SU-DHL-6 (cell line): ENCODE results near the gene ITPKA.

Experiments used
- H2AFZ ChIP-seq: fragments of 200-600 bp; sonication (generic); 2 replicates; pipeline ENCODE4 v1.6.1; 2014; ENCODE audit warnings: low read depth, mild to moderate bottlenecking, moderate library complexity, mixed read lengths, antibody characterized with exemption, low read length; ENCODE audit not compliant: severe bottlenecking
- H3F3A ChIP-seq: fragments of 200-600 bp; shearing (Covaris generic); 2 replicates; pipeline ENCODE4 v1.6.0; 2016; ENCODE audit warnings: antibody characterized with exemption, mild to moderate bottlenecking; ENCODE audit not compliant: insufficient read depth
- H3K27ac ChIP-seq: fragments of 200-600 bp; sonication (generic); 2 replicates; pipeline ENCODE4 v1.5.1; 2016; ENCODE audit warnings: low read depth, mild to moderate bottlenecking, low read length, moderate library complexity, mixed read lengths
- H3K27me3 ChIP-seq: fragments of 200-600 bp; sonication (generic), shearing (Covaris generic); 2 replicates; pipeline ENCODE4 v1.6.0; 2014; ENCODE audit warnings: mild to moderate bottlenecking, low read length
- H3K36me3 ChIP-seq: fragments of 200-600 bp; sonication (generic); 2 replicates; pipeline ENCODE4 v1.6.1; 2014; ENCODE audit warnings: mild to moderate bottlenecking, low read length, mixed read lengths
- H3K4me2 ChIP-seq: fragments of 300-600, 200-600 bp; shearing (Covaris generic), sonication (generic); 2 replicates; pipeline ENCODE4 v1.6.0; 2014; ENCODE audit warnings: low read length, low read depth, mild to moderate bottlenecking; ENCODE audit not compliant: poor library complexity, severe bottlenecking
- H3K4me3 ChIP-seq: fragments of 200-600 bp; sonication (generic); 2 replicates; pipeline ENCODE4 v1.5.1; 2014; ENCODE audit warnings: antibody characterized with exemption, low read length, mild to moderate bottlenecking, mixed read lengths; ENCODE audit not compliant: insufficient read depth, poor library complexity, severe bottlenecking
- H3K79me2 ChIP-seq: fragments of 200-600 bp; sonication (generic); 2 replicates; pipeline ENCODE4 v1.6.1; 2014; ENCODE audit warnings: mild to moderate bottlenecking, low read length, moderate library complexity; ENCODE audit not compliant: insufficient read depth
- H3K9ac ChIP-seq: fragments of 200-600 bp; sonication (generic); 2 replicates; pipeline ENCODE4 v1.7.0; 2014; ENCODE audit warnings: mild to moderate bottlenecking, low read length
- H3K9me2 ChIP-seq: fragments of 200-600 bp; sonication (generic); replicated peaks from 2 replicates; pipeline ENCODE4 v1.6.1; 2014; ENCODE audit warnings: low read length; ENCODE audit not compliant: insufficient read depth
- H3K9me3 ChIP-seq: fragments of 200-600 bp; sonication (generic); 2 replicates; pipeline ENCODE4 v1.6.1; 2014; ENCODE audit warnings: low read length, mixed read lengths; ENCODE audit not compliant: insufficient read depth
- H4K20me1 ChIP-seq: fragments of 200-600 bp; sonication (generic); 2 replicates; pipeline ENCODE4 v1.6.1; 2014; ENCODE audit warnings: low read depth, mild to moderate bottlenecking, antibody characterized with exemption, low read length, moderate library complexity, mixed read lengths
- EZH2phosphoT487 ChIP-seq: fragments of 200-600 bp; sonication (generic), shearing (Covaris generic); conservative IDR thresholded peaks from 2 replicates; pipeline ENCODE4 v1.6.1; 2018; ENCODE audit warnings: mild to moderate bottlenecking, antibody characterized with exemption, low read length, moderate library complexity, mixed read lengths
- TF ChIP-seq, protein P1 (sequence below): fragments of 200-600 bp; sonication (generic); IDR thresholded peaks from one replicate; pipeline ENCODE4 v1.5.1; 2017; ENCODE audit warnings: antibody characterized with exemption, mild to moderate bottlenecking, low read length, moderate library complexity; ENCODE audit not compliant: insufficient read depth, poor library complexity, severe bottlenecking

ITPKA gene

GRCh38 chr15:41493205-41493901, at the start of gene ITPKA:
Gene ITPKA (plus strand): TSS chr15:41493874. CDS start chr15:41493928, 54 bp downstream.
- H3K9me3 ChIP-seq = no peaks in the 10 kb centered on the region
- no peaks in the 10 kb centered on the region for H3K27me3 ChIP-seq
- TF ChIP-seq, protein P1, sequence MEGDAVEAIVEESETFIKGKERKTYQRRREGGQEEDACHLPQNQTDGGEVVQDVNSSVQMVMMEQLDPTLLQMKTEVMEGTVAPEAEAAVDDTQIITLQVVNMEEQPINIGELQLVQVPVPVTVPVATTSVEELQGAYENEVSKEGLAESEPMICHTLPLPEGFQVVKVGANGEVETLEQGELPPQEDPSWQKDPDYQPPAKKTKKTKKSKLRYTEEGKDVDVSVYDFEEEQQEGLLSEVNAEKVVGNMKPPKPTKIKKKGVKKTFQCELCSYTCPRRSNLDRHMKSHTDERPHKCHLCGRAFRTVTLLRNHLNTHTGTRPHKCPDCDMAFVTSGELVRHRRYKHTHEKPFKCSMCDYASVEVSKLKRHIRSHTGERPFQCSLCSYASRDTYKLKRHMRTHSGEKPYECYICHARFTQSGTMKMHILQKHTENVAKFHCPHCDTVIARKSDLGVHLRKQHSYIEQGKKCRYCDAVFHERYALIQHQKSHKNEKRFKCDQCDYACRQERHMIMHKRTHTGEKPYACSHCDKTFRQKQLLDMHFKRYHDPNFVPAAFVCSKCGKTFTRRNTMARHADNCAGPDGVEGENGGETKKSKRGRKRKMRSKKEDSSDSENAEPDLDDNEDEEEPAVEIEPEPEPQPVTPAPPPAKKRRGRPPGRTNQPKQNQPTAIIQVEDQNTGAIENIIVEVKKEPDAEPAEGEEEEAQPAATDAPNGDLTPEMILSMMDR = no peak
- TF ChIP-seq EZH2phosphoT487 = no peak
- peak within 1 kb of the TSS; percentile 53 for H3K4me3 ChIP-seq
- H3F3A ChIP-seq = no peaks in the 10 kb centered on the region
- H3K9ac ChIP-seq = peak within 1 kb of the TSS; percentile 62
- H3K4me2 ChIP-seq = peak within 1 kb of the TSS; percentile 80
- H3K27ac ChIP-seq = no peak within 1 kb of the TSS
- no peaks in the 10 kb centered on the region for H3K9me2 ChIP-seq
- H2AFZ ChIP-seq = peak within 1 kb of the TSS; percentile 79
- H3K79me2 ChIP-seq = no peaks in the 10 kb centered on the region
- no peaks in the 10 kb centered on the region; the same call in 1 of the 2 replicates for H4K20me1 ChIP-seq
- H3K36me3 ChIP-seq = no peaks in the 10 kb centered on the region

DNA sequence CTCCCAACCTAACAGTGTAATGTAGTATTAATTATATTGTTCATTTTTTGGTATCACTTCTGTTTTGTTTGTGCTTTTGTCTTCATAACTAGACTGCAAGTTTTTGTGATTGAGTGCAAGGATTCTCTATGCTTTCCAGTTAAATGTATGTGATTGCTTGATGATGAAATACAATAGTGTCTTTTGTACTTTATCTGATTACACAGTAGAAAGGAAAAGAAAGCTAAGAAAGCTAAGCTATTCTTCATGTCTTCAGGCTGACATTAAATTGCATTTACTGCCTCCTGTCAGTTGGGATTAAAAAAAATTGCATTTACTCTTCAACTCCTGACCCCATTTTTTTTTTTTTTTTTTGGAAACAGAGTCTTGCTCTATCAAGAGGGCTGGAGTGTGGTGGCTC, 48.3 kb upstream of the ITPKA start:
- H3K36me3 ChIP-seq = no peaks in the 10 kb centered on the region
- no peak overlapping the region for H2AFZ ChIP-seq
- no peaks in the 10 kb centered on the region for H3K9me2 ChIP-seq
- H3K27ac ChIP-seq = no peak overlapping the region
- no peaks in the 10 kb centered on the region for H3K27me3 ChIP-seq
- TF ChIP-seq, protein P1 = no peak
- no peak for TF ChIP-seq EZH2phosphoT487
- 0 out of 2 replicates have a peak, but pooled peaks cover 3% of the 10 kb centered on the region for H3K79me2 ChIP-seq
- no peaks in the 10 kb centered on the region for H3F3A ChIP-seq
- no peaks in the 10 kb centered on the region for H3K9me3 ChIP-seq
- no peak overlapping the region for H3K4me3 ChIP-seq
- no peaks in the 10 kb centered on the region for H4K20me1 ChIP-seq
- no peak overlapping the region for H3K9ac ChIP-seq
- H3K4me2 ChIP-seq = no peak overlapping the region

DNA sequence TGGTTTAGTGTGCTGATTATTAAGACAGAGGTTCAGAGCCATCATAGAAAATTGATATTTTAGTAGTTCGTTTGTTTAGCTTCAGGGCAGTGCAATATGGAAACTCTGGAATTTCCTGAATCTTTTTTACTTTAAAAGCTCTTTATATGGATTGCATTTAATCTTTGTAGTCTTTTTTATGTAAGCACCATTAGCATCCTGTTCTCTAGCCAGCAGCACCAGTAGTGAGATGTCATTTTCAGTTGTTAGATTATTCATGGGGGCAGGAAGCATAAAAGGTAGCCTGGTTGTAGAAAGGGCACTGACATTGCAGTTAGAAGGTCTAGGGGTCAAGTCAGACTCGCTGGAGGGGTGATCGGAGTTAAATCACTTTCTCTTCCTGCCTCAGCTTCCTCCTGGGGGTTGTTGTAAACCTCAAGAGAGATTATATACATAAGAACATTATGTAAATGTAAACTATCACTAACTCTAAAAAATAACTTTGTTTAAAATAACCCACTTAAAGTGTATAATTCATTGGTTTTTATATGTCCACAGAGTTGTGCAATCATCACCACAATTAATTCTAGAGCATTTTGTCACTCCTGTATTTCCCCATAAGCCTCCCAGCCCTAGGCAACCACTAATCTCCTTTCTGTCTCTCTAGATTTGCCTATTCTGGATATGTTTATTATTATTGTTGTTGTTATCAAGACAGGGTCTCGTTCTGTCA, 31.4 kb upstream of the ITPKA start:
- Histone ChIP-seq H3K4me2 (no peak overlapping the region), H3K4me3 (no peak overlapping the region)
- TF ChIP-seq EZH2phosphoT487 = no peak
- TF ChIP-seq, protein P1 = no peak

More for the DNA sequence above, 31.4 kb upstream of the ITPKA start:
- Histone ChIP-seq H3K27me3 (no peaks in the 10 kb centered on the region), H2AFZ (no peak overlapping the region), H3K79me2 (no peaks in the 10 kb centered on the region), H3F3A (no peaks in the 10 kb centered on the region), H3K9me3 (no peaks in the 10 kb centered on the region), H3K9ac (no peak overlapping the region), H4K20me1 (no peaks in the 10 kb centered on the region), H3K27ac (no peak overlapping the region), H3K36me3 (peaks cover 8% of the 10 kb centered on the region), H3K9me2 (no peaks in the 10 kb centered on the region)
